GM10847 (cell line): ENCODE results near the gene SH2D5.

Experiments
- POLR2A ChIP-seq: IDR thresholded peaks from 2 replicates; pipeline ENCODE4 v1.6.1; 2011; ENCODE audit not compliant: insufficient read length; ENCODE audit errors: extremely low read depth

SH2D5 gene

GRCh38 chr1:20710469-20711284, 21.8 kb downstream of the SH2D5 start:
- no peak for TF ChIP-seq POLR2A

DNA sequence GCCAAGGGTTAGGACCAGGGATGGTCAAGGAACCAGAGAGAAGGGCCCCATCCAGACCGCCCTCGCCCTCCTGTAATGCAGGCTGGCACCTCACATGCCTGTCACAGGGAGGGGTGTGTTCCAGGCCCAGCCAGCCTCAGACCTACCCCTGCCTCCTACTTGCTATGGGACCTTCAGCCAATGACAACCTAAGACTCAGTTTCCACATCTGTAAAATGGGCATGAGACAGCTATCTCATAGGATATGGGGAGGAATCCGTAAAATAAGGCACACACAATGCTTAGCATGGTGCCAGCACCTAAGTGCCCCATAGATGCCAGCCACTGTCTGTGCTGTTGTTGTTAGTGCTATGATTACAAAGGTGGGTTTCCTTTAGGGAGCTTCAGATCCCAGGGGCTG, 22.6 kb downstream of the SH2D5 start:
- no peak for TF ChIP-seq POLR2A

- no peak for TF ChIP-seq POLR2A
These were observed 23.6 kb downstream of the SH2D5 start for GRCh38 chr1:20708891-20709290.

DNA sequence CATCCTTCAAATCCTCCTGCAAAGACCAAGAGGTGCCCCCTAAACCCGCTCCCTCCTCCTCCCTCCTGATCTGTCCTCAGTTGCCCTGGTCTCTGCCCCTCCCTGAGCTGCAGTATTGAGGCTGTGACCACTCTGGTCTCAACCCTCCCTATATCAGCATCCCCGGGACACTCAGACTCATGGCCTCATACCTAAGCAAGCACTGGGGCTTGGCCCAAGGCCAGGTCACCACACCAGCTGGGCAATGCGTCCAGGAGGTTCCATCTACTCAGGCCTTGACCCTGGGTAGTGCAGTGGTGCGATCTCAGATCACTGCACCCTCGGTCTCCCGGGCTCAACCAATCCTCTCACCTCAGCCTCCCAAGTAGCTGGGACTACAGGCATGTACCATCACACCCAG, 24.4 kb downstream of the SH2D5 start:
- TF ChIP-seq POLR2A: no peak

GRCh38 chr1:20706841-20707240, 25.7 kb downstream of the SH2D5 start:
- TF ChIP-seq POLR2A: no peak

DNA sequence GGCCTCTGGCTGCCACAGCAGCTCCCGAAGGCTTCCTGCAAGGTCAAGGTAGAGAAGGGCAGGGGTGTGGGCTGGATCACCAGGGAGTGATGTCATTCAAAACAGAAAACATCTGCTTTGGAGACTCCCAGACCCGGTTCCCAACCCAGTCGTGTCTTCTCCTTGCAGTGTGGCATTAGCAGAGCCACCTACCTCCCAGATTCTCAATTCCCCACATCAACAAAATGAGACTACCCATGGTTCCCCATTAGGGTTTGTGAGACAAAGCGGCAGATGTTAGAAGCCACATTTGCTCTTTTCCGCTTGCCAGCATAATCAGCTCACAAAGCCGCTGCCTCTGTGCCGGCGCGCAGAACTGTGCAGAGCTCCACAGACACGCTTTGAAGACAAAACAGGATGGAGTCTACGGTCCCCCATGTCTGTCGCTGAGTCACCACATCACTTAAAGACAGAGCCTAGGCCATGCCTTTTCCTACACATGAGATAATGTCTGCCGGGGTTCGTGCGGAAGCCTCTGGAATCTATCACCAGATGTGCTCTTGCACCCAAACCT, 27.2 kb downstream of the SH2D5 start:
- TF ChIP-seq POLR2A: no peak

DNA sequence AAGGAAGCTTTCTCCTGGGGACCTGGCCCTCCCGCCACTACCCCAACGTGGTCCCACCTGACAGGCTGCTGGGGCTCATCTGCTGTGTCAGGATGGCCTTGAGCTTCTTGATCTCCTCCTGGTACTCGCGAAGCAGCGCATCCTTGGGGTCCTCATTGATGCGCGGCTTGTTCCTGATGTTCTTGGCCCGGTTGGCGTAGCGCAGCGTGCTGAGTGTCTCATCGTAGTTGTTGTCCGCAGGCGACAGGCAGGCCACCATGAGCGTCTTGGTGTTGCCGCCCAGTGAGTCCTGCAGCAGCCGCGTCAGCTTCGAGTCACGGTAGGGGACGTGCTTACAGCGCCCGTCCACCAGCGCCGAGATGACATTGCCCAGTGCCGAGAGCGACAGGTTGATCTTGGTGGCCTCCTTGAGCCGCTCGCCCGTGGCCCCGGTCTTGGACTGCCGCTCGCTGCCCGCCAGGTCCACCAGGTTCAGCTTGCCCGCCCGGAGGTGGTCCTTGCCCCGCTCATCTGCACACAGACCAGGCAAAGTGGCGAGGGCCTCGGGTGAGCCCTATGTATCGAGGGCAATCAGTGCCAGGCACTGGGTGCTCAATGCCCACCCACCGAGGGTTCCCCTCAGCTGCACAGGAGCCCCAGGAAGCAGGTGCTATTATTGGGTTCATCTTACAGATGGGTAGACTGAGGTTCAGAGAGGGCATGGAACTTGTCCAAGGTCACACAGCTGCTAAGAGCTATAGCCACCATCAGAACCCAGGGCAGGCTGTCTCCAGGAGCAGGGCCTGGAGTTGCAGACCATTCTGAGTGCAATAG, 27.9 kb downstream of the SH2D5 start:
- TF ChIP-seq POLR2A: no peak

DNA sequence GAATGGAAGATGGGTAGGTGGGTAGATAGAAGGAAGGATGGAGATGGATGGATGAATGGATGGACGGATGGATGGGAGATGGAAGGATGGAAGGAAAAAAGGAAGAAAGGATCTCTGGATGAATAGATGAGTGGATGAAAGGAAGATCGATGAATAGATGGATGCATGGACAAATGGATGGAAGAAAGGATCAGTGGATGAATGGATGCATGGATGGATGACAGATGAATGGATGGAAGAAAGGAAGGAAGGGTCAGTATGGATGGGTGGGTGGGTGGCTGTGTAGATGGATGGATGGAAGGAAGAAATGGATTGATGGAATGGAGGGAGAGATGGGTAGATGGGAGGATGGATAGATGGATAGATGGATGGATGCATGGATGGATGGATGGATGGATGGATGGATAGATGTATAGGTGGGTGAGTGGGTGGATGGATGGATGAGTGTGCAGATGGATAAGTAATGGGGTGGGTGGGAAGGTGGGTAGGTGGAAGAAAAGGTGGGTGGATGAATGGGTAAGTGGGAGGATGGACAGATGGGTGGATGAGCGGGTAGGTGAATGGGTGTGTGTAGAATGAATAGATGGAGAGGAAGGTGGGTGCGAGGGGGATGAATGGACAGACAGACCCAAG, 29.3 kb downstream of the SH2D5 start:
- TF ChIP-seq POLR2A: no peak

DNA sequence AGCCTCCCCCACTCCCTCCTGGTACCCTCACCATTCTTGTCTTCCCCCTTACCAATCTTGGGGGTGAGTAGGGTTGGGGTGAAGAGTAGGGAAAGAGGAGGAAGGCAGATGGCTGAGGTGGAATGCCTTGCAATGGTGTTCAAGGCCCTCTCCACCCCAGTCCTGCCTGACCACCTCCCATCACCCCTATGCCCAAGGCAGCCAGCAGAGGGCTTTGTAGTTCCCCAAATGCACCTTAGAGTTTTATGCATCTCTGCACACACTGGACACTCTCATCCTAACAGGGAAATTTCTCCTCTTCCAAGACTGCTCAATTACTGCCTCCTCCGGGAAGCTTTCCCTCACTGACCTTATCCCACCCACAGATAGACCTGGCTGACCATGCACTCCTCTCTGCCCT, 30.1 kb downstream of the SH2D5 start:
- no peak for TF ChIP-seq POLR2A

DNA sequence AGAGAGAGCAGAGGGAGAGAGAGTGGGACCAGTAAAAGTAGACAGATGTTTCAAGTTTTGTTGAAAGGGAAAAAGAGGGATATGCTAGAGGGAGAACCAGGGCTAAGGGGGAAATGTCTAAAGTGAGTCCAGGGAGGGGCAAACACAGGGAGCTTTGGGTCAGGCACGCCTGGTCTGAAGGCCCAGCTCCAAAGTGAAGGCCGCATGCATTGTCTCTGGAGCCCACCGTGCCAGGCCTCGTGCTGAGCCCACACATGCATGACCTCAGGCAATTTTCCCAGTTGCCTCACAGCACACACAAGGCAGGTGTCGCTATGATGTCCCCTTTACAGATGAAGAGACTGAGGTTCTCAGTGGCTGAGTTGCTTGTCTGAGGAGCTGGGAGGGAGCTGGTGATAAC, 30.7 kb downstream of the SH2D5 start:
- TF ChIP-seq POLR2A: no peak

- no peak for TF ChIP-seq POLR2A
These were observed 31.1 kb downstream of the SH2D5 start for GRCh38 chr1:20701446-20701845.

DNA sequence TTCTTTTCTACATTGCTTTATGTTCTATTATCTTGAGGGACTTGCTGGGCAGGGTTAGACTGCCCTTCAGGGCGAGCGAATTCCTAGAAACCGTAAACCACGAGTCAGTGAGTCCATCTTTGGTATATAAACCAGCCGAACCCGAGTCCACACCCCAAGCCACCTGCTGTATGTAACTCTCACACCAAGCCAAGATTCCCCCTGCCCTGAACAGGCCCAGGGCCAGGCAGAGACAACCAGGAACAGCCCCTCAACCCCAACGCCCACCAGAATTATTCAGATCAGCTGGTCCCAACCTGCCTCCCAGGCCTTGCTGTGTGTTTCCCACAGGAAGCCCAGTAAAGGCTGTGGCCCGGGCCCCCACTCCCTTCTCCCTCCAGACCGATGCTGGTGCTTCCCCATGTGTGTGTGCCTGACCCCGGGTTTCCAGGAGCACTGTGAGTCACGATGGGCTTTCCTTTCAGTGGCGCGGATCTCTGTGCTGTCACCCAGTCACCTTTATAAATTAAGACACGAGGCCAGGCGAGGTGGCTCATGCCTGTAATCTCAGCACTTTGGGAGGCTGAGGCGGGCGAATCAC, 31.8 kb downstream of the SH2D5 start:
- no peak for TF ChIP-seq POLR2A

DNA sequence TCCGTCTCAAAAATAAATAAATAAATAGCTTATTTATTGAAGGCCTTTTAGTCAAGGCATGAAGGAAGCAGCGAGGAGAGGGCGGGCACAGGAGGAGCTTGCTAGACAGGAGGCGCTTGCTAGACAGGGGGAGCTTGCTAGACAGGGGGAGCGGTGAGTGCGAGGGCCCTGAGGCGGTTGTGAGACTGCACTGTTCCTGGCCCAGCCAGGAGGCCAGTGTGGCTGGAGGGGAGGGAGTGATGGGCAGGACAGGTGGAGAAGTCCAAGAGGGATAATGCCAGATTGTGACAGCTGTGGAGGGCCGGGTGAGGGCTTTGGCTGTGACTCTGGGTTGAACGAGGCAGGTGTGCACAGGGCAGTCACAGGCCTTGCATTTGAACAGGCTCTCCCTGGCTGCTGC, 32.9 kb downstream of the SH2D5 start:
- no peak for TF ChIP-seq POLR2A

- TF ChIP-seq POLR2A: no peak
These were observed 34.1 kb downstream of the SH2D5 start for GRCh38 chr1:20698195-20698910.

- TF ChIP-seq POLR2A: no peak
These were observed 34.9 kb downstream of the SH2D5 start for GRCh38 chr1:20697563-20697962.
